HFF-Myc (cell line): Measurements from ENCODE around the gene PAK3.

Experiments used
- DNase-seq: peaks from one replicate; pipeline ENCODE4 v3.0.0-alpha.2; 2011; ENCODE audit warnings: low read depth; ENCODE audit errors: extremely low read depth
- H3K4me3 ChIP-seq: replicated peaks from 2 replicates; pipeline ENCODE4 v1.5.1; 2011; ENCODE audit warnings: low read depth, mild to moderate bottlenecking, control low read depth, low read length
- TF ChIP-seq, protein P1 (sequence below): IDR thresholded peaks from 2 replicates; pipeline ENCODE4 v1.5.1; 2012; ENCODE audit warnings: mild to moderate bottlenecking, low read depth, low read length, control low read depth; ENCODE audit errors: missing control alignments

PAK3 gene

DNA sequence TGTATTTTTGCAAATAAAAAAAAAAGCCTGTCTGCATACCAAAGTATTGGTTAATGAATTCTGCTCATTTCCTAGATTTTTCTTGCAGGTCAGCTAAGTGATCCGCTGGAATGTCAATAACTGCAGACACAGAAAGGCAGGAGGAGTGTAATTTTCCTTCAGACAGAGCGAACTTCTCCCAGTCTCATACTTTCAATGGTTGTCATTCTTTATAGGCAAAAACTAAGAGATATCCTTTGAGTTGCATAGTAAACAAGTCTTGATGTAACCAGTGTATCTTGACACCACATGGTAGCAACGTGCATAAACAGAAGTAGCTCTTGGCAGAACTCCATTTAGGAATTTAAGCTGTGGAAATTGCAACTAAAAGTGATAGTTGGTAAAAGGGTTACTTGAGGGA lies 166.1 kb downstream of the PAK3 start:
- TF ChIP-seq, protein P1, sequence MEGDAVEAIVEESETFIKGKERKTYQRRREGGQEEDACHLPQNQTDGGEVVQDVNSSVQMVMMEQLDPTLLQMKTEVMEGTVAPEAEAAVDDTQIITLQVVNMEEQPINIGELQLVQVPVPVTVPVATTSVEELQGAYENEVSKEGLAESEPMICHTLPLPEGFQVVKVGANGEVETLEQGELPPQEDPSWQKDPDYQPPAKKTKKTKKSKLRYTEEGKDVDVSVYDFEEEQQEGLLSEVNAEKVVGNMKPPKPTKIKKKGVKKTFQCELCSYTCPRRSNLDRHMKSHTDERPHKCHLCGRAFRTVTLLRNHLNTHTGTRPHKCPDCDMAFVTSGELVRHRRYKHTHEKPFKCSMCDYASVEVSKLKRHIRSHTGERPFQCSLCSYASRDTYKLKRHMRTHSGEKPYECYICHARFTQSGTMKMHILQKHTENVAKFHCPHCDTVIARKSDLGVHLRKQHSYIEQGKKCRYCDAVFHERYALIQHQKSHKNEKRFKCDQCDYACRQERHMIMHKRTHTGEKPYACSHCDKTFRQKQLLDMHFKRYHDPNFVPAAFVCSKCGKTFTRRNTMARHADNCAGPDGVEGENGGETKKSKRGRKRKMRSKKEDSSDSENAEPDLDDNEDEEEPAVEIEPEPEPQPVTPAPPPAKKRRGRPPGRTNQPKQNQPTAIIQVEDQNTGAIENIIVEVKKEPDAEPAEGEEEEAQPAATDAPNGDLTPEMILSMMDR: no peak
- DNase-seq: no peak
- no peak overlapping the region for H3K4me3 ChIP-seq

DNA sequence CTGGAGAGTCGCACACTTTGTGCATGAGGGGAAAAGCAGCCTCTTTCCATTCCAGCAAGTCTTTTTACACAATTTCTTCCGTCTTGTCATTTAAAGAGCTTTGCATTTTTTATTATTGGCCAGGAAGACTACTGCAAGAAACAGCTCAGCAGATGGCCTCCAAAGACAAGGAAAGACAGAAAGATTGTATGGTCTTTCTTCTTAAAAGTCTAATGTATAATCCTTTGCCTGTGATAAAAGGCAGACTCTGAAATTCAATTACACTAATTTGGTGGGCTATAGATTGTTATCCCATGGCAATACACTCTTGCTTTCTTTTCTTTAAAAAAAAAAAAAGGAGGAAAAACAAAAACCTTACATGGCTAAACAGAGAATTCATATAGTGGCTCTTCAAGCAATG lies 168.4 kb downstream of the PAK3 start:
- DNase-seq: no peak
- TF ChIP-seq, protein P1: no peak

DNA sequence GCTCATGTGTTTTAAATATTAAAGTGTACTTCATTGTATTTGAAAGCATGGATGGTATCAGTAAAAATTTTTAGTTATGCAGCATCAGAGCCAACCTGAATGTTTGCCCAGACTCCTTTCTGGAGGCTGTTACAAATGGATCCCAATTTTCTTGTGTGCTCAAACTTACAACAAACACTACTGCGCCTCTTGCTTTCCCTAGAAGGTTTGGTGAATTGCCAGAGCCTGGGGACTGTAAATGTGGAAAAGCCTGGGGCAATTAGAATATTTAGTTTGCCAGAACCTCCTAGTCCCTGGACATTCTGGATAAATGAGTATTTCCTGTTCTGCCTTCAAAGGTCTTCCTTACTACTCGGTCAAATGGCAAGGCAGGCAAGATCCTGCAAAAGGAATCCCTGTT lies 169.5 kb downstream of the PAK3 start:
- H3K4me3 ChIP-seq: no peak overlapping the region
- DNase-seq: no peak
- TF ChIP-seq, protein P1: no peak

More for the DNA sequence above, 168.4 kb downstream of the PAK3 start:
- H3K4me3 ChIP-seq: no peak overlapping the region

DNA sequence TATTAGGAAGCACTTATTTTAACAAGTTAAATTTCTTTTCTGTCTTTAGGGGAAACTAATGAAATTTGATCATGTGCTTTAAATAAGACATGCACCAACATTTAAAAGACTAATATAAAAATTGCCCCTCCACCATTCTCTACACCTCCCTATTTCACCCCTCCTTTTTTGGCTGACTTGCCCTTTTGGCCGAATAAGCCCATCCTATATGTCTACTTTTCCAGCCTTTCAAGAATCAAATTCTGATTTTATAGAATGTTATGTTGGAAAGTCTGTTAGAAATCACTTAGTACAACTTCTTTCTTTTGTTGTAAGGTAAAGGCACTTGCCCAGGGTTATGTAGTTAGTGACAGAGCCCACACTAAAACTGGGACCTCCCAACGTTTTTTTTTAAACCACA lies 172.5 kb downstream of the PAK3 start:
- no peak for DNase-seq
- TF ChIP-seq, protein P1: no peak
- no peak overlapping the region for H3K4me3 ChIP-seq

DNA sequence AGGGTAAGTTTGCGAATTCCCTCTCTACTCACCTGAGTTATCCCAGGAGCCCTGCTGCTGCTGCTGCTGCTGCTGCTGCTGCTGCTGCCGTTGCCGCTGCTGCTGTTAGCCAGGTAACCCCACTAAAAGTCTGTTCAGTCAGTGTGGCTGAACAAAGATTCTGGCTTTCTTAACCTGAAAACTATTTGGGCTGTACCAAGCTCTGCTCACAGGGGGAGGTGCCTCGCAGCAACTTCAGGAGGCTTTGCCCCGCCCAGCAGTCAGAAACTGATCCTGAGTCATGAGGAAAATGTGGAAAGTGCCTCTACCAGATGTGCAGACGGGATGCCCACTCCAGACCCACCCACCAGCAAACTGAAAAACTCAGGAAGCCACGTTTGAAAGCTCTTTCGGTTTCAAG lies 174.3 kb downstream of the PAK3 start, which contains the start of gene CAPN6:
CAPN6 (minus strand) TSS at position 145 of the 400 bp plus-strand sequence. CDS start 6,547 bp downstream, outside the sequence.
- no peak for DNase-seq
- H3K4me3 ChIP-seq: no peak within 1 kb of the TSS
- TF ChIP-seq, protein P1: no peak
